ENCODE measurements around the gene PUSL1. TPM values are rescaled to one million over a fixed set of nuclear protein-coding genes. Genes with fewer than 3 reads are reported as not detected.
A peak's percentile ranks its signal among the peaks of the same experiment; 100 is the strongest.

PUSL1 gene
- polyA plus RNA-seq, 2 of the 4 experiments (the other 2 are of a cell fraction), result 7.4 to 14.6 TPM

- TF ChIP-seq EHMT2 (IDR thresholded peaks at IDR 0.05; ENCODE audit: low read depth), result no peak
- TF ChIP-seq RAD21 (conservative IDR thresholded peaks at IDR 0.05 in 1 of 2, IDR thresholded peaks at IDR 0.05 in 1 of 2), result no peak
- no peak for TF ChIP-seq MYC (IDR thresholded peaks at IDR 0.05; ENCODE audit: borderline replicate concordance, low read length)
- TF ChIP-seq, protein P1, sequence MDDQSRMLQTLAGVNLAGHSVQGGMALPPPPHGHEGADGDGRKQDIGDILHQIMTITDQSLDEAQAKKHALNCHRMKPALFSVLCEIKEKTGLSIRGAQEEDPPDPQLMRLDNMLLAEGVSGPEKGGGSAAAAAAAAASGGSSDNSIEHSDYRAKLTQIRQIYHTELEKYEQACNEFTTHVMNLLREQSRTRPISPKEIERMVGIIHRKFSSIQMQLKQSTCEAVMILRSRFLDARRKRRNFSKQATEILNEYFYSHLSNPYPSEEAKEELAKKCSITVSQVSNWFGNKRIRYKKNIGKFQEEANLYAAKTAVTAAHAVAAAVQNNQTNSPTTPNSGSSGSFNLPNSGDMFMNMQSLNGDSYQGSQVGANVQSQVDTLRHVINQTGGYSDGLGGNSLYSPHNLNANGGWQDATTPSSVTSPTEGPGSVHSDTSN (IDR thresholded peaks at IDR 0.05), result no peak
- TF ChIP-seq TFCP2L1 (CRISPR knock-in tag; IDR thresholded peaks at IDR 0.05), result no peak
- TF ChIP-seq EP300 (IDR thresholded peaks at IDR 0.05), result no peak
- no peak for TF ChIP-seq POLR2A (IDR thresholded peaks at IDR 0.05; ENCODE audit: low read length)
- TF ChIP-seq RCOR1 (IDR thresholded peaks at IDR 0.05; ENCODE audit: low read depth, low read length), result no peak
- TF ChIP-seq HEYL (CRISPR knock-in tag; IDR thresholded peaks at IDR 0.05), result no peak
Observed at GRCh38 chr1:1267488-1268283, 40.7 kb upstream of the PUSL1 start (continued).

DNA sequence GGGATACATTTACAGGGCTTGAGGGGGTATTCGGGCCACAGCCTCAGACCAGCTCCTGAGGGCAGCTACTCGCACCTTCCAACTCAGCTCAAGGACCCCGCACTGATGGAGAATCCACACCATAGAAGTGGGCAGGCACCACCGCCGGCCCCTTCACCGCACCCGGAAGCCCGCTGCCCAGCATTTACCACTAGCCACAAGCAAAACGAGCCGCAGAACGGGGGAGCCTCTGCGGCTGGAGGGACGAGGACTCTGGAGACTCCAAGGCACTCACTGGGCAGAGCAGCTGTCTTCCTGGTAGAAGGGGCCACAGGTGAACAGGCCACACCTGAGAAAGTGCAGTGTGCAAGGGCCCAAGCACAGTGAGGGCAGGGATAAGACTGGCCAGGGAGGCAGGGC is 40.1 kb upstream of the PUSL1 start:
- FAIRE-seq, result no peak
- WGBS (ENCODE audit: missing lambda C conversion rate), result 87% methylated on average over 9 of the region's 13 CpGs
- CTCF ChIA-PET, result interaction anchor here (0.7 to 1.2 kb wide), 2 partner anchors 18 to 284 kb away, joined by 4 read pairs; no protein-coding TSS in a partner anchor

GRCh38 chr1:1270813-1271212 is 37.6 kb upstream of the PUSL1 start:
- H3K9me3 ChIP-seq, result no peaks in the 10 kb centered on the region
- ChIA-PET POLR2A (interaction anchor here (0.7 to 1.1 kb wide), 2 partner anchors 11 to 154 kb away, joined by 3 to 5 read pairs; no protein-coding TSS in a partner anchor), CTCF (interaction anchor here (1.3 to 1.4 kb wide), 2 partner anchors 21 to 149 kb away, joined by 3 to 7 read pairs; no protein-coding TSS in a partner anchor)
- TF ChIP-seq HOXA7 (CRISPR knock-in tag; IDR thresholded peaks at IDR 0.05) (no peak), EHF (CRISPR knock-in tag; IDR thresholded peaks at IDR 0.05) (no peak), ZSCAN20 (CRISPR knock-in tag; IDR thresholded peaks at IDR 0.05) (no peak), TFCP2L1 (CRISPR knock-in tag; IDR thresholded peaks at IDR 0.05) (no peak), HOXB5 (CRISPR knock-in tag; IDR thresholded peaks at IDR 0.05) (no peak), NPAS2 (CRISPR knock-in tag; IDR thresholded peaks at IDR 0.05; ENCODE audit: borderline replicate concordance) (no peak), RAD21 (conservative IDR thresholded peaks at IDR 0.05 in 1 of 2, IDR thresholded peaks at IDR 0.05 in 1 of 2) (no peak), CBX8 (IDR thresholded peaks at IDR 0.05) (no peak), NFE2L2 (conservative IDR thresholded peaks at IDR 0.05; ENCODE audit: low read length) (no peak), CHD2 (IDR thresholded peaks at IDR 0.05; ENCODE audit: low read length, partially characterized antibody) (no peak), GATA3 (IDR thresholded peaks at IDR 0.05; ENCODE audit: borderline replicate concordance) (no peak), MAZ (IDR thresholded peaks at IDR 0.05; ENCODE audit: borderline replicate concordance, low read depth, low read length) (no peak), REST (IDR thresholded peaks at IDR 0.05) (no peak), POLR2A (IDR thresholded peaks at IDR 0.05; ENCODE audit: low read length) (no peak), ATOH8 (CRISPR knock-in tag; IDR thresholded peaks at IDR 0.05; ENCODE audit: low read depth) (no peak), RCOR1 (IDR thresholded peaks at IDR 0.05; ENCODE audit: low read depth, low read length) (no peak), SMC3 (IDR thresholded peaks at IDR 0.05) (no peak), KDM5A (IDR thresholded peaks at IDR 0.05) (no peak), HES2 (IDR thresholded peaks at IDR 0.05) (no peak)
- TF ChIP-seq, protein P1 (IDR thresholded peaks at IDR 0.05), result no peak
- H3K27ac ChIP-seq, result no peak overlapping the region
- no peak for FAIRE-seq
- peak overlapping the region; percentile 93; the same call in 2 of the 3 replicates for H3K4me2 ChIP-seq
- ATAC-seq, result no peak
- DNase-seq (ENCODE audit: low read depth in 1 of 2, low spot score in 1 of 2), result no peak
- WGBS (ENCODE audit: missing lambda C conversion rate), result 96% methylated on average over 6 of the region's 7 CpGs
- no peak overlapping the region for H3K4me3 ChIP-seq
- peaks cover 17% of the 10 kb centered on the region for H3K4me1 ChIP-seq

More for the DNA sequence above, 40.1 kb upstream of the PUSL1 start:
- POLR2A ChIA-PET, result no interaction called here
- DNase-seq (ENCODE audit: low read depth in 1 of 2, low spot score in 1 of 2) (no peak), ATAC-seq (no peak)
- Histone ChIP-seq H3K9me3 (no peaks in the 10 kb centered on the region), H3K4me3 (no peak overlapping the region), H3K27ac (no peak overlapping the region), H3K4me2 (no peak overlapping the region), H3K4me1 (peaks cover 17% of the 10 kb centered on the region)
- TF ChIP-seq GATA3 (IDR thresholded peaks at IDR 0.05; ENCODE audit: borderline replicate concordance) (no peak), FOSB (CRISPR knock-in tag; IDR thresholded peaks at IDR 0.05) (no peak)
